ENCODE results near the gene PRKN. TPM values are rescaled to one million over a fixed set of nuclear protein-coding genes. Genes with fewer than 3 reads are reported as not detected.

The PRKN gene
- total RNA-seq, 4 donors from 2014 or later, result 6.3 to 11.9 (median 9.5) TPM

GRCh38 chr6:162090734-162091133, 636.8 kb downstream of the PRKN start:
- TF ChIP-seq POLR2A (IDR thresholded peaks at IDR 0.05) (no peak), CTCF (IDR thresholded peaks at IDR 0.05) (no peak)
- DNase-seq (ENCODE audit: low spot score in 2 of 2), result no peak
- WGBS, 2 donors, result 37 to 44% methylated on average over 2 of the region's 2 CpGs
- intact Hi-C loops (cut with DNase I; ENCODE audit: low total_unique reads), result no loop called here
- H3K4me3 ChIP-seq (ENCODE audit: low read depth, poor library complexity, severe bottlenecking), result no peak overlapping the region

GRCh38 chr6:162088091-162088490, 639.5 kb downstream of the PRKN start:
- DNase-seq (ENCODE audit: low spot score in 2 of 2), result no peak
- 91 to 95% methylated on average over 2 of the region's 2 CpGs for WGBS, 2 donors
- intact Hi-C loops (cut with DNase I; ENCODE audit: low total_unique reads), result no loop called here
- H3K4me3 ChIP-seq (ENCODE audit: low read depth, poor library complexity, severe bottlenecking), result no peak overlapping the region
- no peak for TF ChIP-seq CTCF (IDR thresholded peaks at IDR 0.05)
- TF ChIP-seq POLR2A (IDR thresholded peaks at IDR 0.05), result no peak

DNA sequence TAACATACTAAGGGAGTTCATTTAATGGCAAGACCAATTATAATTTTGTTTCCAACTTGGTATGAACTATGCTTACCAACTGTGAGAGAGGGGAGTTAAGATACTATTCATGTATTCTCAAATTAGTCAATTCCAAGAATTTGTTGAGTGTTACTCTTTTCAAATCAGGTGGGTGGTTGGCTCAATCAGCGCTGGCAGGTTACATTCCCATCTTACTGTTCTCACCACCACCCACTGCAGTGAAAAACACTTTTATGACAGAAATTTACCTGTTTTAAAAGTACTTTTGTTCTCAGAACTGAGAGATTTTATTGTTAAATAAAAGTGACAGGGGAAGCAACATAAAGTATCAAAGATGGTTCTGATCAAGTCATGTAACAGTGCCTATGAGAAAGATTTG, 642.0 kb downstream of the PRKN start:
- 85 to 100% methylated on average over 1 of the region's 1 CpG for WGBS, 2 donors
- intact Hi-C loops (cut with DNase I; ENCODE audit: low total_unique reads), result no loop called here

GRCh38 chr6:162082520-162082919, 645.0 kb downstream of the PRKN start:
- TF ChIP-seq POLR2A (IDR thresholded peaks at IDR 0.05) (no peak), CTCF (IDR thresholded peaks at IDR 0.05) (no peak)

More for the DNA sequence above, 642.0 kb downstream of the PRKN start:
- no peak for DNase-seq (ENCODE audit: low spot score in 2 of 2)
- no peak overlapping the region for H3K4me3 ChIP-seq (ENCODE audit: low read depth, poor library complexity, severe bottlenecking)
- TF ChIP-seq CTCF (IDR thresholded peaks at IDR 0.05) (no peak), POLR2A (IDR thresholded peaks at IDR 0.05) (no peak)

DNA sequence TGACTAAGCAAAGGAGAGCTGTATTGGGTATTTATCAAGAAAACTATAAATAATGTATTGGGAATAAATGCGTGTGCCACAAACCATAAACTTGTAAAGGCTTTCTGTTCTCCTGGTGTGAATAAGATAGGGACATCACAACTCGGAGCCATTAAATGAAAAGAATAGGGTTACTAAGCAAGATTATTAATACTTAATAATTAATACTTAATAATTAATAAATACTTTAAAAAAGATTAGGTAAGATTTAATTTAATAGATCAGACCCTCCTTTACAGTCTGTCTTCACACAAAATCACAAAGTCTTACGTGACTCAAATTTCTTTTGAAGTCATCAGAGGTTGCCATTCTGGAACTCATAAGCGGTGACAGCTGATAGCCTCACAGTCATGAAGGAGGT, 648.9 kb downstream of the PRKN start:
- H3K4me3 ChIP-seq (ENCODE audit: low read depth, poor library complexity, severe bottlenecking), result no peak overlapping the region
- 50 to 70% methylated on average over 4 of the region's 4 CpGs for WGBS, 2 donors
- intact Hi-C loops (cut with DNase I; ENCODE audit: low total_unique reads), result no loop called here
- DNase-seq (ENCODE audit: low spot score in 2 of 2), result no peak
- TF ChIP-seq POLR2A (IDR thresholded peaks at IDR 0.05) (no peak), CTCF (IDR thresholded peaks at IDR 0.05) (no peak)

More at GRCh38 chr6:162082520-162082919, 645.0 kb downstream of the PRKN start:
- DNase-seq (ENCODE audit: low spot score in 2 of 2), result no peak
- WGBS, 2 donors, result 89 to 93% methylated on average over 1 of the region's 1 CpG
- intact Hi-C loops (cut with DNase I; ENCODE audit: low total_unique reads), result no loop called here
- no peak overlapping the region for H3K4me3 ChIP-seq (ENCODE audit: low read depth, poor library complexity, severe bottlenecking)

- no peak for TF ChIP-seq POLR2A (IDR thresholded peaks at IDR 0.05)
- TF ChIP-seq CTCF (IDR thresholded peaks at IDR 0.05), result no peak
- H3K4me3 ChIP-seq (ENCODE audit: low read depth, poor library complexity, severe bottlenecking), result no peak overlapping the region
- no peak for DNase-seq (ENCODE audit: low spot score in 2 of 2)
- 50 to 58% methylated on average over 3 of the region's 3 CpGs for WGBS, 2 donors
- intact Hi-C loops (cut with DNase I; ENCODE audit: low total_unique reads), result no loop called here
Measured at GRCh38 chr6:162078126-162078525, 649.4 kb downstream of the PRKN start.
